NOMO-1 treated with DMSO at 0.1 percent for 48 hours (cell line): ENCODE measurements around the gene PTPRR.

Experiments
- DNase-seq: peaks from one replicate; lab custom pipeline; 2025; ENCODE audit not compliant: unreplicated experiment; lab: John Stamatoyannopoulos, UW

Gene PTPRR

DNA sequence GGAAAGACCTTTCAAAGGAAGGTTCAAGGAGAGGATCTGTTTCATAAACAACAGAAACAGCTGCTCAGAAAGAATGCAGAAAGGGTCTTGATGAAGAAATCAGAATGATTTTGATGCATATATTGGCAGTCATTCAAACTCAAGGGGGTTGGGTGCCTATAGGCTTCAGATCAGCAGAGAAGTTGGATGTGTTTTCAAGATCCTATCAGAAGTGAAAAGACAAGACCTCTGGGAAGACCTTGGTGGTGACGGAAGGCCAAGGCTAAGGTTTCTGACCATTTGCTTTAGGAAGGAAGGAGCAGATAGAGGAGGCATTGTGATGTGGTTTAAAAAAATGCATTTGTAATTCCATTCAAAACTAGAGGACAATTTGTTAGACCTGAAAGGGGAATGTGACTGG, 268.1 kb downstream of the PTPRR start:
- DNase-seq = no peak

DNA sequence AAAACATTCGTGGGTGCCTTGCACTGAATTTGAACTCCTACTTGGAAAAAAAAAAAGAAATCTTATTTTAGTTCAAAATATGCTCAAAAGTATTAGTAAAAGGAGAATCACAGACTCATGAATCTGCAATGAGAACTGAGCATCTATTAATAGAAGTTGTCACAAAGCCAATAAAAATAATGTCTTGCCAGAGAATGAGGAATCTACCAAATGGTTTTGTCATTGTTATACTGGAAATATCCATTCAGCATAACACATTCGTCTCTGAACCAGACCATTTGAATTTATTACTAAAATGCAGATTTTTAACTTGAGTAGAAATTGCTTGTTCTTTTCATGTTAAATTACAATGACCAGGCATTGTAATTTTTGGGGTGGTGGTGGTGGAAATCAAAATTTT, 271.7 kb downstream of the PTPRR start:
- no peak for DNase-seq

DNA sequence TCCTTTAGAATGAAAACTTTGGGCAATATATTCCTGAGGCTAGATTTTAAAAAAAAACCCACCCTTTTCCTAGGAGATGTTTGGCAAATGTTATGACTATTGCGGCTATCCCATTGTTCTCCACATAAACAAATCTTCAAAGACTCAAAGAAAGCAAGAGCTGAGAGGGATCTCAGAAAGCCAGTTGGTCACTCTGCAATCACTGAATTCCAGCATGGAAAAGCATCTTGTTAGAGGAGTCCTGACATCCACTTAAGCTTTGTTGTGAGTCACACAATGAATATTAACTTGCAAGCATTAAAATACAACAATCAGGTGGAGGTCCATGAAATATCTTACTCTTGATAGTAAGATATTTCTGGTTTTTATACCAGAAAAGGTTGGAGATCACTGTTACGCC, 272.3 kb downstream of the PTPRR start:
- DNase-seq = no peak

DNA sequence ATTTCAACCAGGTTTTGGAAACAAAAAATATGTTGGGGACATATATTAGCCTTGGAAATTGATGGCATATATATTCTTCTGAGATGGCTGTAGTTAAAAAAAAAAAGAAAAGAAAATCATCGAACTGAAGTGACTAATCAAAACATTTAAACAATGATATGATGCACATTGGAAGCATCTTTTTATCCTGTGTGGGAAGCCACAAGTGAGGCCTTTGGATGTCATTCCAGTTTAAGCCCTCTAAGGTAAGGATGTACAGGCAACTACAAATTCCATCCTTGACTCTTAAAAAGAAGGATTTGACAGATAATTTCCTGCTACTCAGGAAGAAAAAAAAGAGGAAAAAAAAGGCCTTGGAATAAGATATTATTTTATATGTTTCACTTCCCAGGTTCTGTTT, 273.7 kb downstream of the PTPRR start:
- DNase-seq = no peak

DNA sequence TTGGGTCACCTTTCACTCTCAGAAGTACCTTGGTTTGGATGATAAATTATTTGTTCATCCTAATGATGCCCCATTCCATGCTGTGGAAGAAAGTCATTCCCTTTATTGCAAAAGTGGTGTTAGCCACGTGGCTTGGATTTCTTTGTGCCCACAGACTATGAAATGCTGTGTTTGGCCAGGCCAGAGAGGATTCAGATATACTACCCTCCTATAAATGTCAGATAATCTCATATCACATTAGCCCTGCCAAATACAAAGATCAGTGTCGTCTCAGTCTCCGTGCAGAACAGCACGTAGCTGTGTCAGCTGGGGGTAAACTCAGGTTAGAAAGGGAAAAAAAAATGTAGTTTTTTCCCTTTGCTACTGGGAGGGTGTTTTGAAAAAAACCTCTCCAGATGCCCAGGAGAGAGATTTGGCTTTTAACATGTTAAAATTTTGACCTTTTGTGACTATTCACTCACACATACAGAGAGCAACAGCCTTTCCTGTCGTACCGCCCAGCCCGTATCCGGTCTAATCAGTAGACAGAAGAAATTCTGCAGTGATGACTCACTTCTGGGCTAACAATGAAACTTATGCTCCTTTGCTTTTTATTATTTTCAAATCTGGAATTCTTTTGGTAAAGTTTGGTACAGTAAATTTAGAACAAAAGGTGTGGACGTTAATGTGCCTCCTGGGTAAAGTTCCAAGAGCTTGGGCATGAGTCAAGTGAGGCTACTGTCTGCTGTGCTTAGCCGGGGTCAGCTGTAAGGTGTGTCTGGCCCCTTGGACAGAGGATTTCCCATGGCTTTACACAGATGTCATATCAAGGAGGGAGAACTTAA, 274.8 kb downstream of the PTPRR start:
- DNase-seq = no peak

DNA sequence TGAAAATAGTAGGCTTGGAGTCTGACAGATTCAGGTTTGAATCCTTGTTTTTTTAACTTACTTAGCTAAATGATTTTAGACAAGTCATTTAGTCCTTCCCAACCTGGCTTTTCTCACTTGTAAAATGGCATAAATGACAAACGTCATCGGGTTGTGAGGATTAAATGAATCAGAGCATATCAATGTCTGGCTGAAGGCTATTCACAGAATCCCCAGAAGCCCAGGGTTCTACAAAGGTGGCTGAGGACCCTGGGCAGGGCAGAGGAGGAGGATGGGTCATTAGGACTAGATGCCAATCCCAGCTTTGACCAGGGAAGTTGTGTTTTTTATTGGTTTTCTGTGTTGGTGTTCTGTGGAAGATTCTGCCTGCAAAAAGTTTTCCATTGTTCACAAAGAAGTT, 275.7 kb downstream of the PTPRR start:
- DNase-seq = no peak

DNA sequence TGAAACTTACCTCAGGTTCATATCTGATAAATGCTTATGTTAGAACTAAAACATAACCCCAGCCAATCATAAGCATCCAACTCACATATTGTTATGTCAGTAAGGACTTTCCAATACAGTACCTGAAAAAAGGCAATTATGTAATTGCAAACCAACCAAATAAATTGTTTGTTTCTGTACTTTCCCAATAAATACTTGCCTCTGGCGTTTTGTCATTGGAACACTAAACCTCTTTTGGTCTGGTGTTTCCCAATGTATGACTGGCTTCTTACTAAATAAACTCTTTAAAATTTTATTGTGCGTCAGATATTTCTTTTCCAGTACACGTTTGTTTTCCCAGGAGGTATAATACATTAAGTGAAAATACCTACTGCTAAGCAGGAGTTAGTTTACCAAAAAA, 276.6 kb downstream of the PTPRR start:
- no peak for DNase-seq

DNA sequence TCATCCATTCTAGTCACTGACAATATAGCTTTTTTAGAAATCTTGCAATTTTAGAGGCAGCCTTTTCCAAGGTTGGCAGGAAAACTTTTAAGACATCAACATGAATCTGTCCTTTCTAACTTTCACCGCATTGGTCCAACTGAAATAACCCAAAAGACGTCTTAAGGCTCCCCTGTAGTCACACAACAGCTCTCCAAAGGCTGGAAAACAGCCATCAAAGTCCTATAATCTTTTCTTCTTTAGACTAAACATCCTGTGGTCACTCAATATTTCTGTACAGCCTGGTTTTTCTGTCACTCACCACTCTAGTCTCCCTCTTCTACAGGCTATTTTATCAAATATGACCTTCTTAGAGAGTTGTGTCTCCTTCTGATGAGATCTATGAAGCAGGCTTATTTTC, 278.8 kb downstream of the PTPRR start:
- DNase-seq = no peak

DNA sequence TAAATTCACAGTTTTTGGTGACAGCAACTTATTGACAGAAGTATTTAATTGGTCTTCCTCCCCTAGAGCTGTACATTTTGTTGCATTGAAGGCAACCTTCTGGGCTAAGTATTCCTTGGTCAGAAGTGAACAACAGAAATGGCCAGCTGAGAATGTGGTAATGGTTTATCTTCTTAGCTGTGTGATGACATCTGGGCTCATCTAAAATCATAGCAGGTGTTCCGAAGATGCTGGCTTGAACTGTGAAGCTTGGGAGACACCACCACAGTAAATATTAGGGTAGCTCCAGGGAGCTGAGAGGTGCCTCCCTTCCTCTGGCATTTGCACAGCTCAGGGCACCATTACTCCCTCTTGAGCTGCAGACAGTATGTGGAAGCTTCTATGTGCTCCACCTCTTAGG, 279.6 kb downstream of the PTPRR start:
- DNase-seq = no peak

DNA sequence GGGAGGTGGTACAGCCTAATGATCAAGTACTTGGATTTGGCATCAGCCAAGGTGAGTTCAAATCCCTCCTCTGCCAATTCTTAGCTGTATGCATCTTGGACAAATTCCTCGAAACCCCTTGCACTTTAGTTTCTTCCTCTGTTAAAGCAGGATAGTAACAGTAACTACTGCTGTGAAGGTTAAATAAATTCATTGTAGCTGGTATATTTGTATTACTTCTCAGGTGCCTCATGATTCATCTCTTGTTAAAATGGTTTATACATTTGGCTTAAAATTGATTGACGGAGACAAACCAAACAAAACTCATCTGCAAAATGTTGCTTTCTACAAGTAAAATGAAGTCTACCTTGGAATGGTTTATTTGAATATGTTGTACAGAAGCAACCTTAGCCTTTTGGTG, 281.0 kb downstream of the PTPRR start:
- no peak for DNase-seq

DNA sequence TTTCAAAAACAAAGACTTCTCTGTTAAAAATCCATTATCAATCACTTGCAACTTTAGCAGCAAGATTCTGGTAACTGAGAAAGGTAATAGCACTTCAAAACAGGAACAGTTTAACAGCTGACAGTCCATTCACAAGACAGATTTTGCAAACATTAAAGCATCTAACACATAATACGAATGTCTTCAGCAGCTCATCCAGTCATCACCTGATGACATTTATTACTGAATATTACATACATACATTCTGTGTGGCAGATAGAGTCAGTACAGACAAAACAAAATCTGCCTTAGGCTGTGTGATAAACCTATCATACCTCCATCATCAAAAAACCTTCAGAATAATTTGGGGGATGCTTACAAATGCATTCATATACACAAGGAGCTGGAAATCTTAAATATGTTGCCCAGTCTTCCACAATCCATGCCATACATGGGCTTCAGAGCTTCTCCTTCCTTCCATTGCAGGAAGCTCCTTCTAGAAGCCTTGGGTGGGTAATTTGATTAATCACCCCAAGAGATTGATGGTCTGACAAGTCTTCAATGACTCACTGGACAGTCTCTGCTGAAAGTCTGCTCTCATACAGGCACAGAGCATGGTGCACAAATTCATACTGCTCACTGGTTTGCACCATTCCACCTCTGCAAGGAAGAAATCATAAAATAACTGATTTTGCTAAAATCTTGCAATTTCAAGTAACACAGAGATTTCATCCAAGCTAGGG, 281.7 kb downstream of the PTPRR start:
- no peak for DNase-seq

DNA sequence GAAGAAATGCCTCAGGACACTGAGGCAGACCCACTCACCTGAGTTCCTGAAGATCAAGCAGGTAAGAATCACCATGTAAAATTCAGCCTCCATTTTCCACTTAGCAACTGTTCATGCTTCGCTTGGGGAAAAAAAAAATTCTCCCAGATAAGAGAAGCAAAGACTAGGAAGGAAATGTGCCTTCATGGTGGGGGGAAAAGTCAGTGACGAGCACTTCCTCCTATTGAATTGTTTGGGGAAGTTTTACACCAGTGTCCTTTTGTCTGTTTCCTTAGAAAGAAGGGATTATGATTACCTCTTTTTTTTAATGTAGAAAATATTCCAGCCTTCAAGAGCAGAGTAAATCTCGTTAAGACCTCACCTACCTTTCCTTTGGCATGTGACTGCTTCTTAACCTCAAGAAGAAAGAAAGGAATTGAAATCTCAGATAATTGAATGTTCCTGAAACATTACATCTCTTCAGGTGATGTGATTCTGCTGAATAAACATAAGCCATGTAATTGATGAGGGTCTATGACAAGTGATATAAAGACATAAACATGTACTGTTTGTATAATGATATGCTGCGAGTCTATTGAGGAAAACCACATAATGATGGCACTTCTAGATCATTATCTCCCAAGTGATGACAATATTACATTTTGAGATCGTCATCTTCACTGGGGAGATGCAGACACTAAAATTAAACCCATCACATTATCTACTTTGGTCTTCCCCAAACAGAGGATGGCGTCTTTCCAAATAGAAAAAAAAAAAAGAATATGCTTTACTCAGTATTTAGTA, 283.0 kb downstream of the PTPRR start, which contains the start of gene PTPRB:
Gene PTPRB, minus strand, starts transcription at position 127 of the 783 bp plus-strand sequence. Its CDS starts 34 bp downstream, at position 93.
- no peak for DNase-seq

DNA sequence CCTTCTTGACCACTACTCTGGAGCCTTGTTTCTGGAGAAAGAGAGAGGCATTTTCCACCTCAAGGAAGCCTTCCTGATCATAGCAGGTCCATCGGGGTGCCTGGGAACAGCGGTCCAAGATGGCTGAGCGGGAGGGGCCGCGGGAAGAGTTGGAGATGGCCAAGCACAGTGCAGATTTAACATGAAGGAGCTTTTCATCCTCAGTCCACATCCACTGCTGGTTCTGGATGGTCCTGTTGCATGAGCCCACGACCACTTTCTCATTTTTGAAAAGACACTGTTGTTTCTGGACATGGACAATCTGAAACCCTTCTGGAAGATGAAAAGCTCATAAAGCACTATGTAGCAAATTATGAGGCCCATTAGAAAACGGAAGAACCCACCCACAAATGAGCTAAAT, 284.8 kb downstream of the PTPRR start:
- no peak for DNase-seq

DNA sequence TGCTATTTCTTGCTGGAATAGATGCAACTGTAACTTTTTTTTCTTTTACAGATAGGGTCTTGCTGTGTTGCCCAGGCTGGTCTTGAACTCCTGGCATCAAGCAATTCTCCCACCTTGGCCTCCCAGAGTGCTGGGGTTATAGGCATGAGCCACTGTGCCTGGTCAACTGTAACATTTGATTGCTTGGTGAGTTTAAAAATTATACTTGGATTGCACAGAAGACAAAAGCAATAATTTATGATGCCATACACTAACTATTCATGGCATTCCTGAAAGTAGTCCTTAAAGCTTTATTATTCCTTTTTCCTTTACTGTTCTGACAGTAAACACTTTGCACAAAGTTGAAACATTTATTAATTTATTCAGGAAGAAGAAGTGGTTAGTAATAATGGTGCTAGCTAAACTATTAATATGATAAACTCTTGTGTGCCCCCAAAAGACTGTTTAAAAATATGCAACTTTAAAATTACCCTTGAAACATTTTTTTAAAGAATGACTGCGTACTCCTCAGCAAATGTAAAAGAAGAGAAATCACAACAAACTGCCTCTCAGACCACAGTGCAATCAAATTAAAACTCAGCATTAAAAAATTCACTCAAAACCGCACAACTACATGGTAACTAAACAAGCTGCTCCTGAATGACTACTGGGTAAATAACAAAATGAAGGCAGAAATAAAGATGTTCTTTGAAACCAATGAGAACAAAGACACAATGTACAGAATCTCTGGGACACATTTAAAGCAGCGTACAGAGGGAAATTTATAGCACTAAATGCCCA, 291.6 kb downstream of the PTPRR start:
- DNase-seq = no peak

DNA sequence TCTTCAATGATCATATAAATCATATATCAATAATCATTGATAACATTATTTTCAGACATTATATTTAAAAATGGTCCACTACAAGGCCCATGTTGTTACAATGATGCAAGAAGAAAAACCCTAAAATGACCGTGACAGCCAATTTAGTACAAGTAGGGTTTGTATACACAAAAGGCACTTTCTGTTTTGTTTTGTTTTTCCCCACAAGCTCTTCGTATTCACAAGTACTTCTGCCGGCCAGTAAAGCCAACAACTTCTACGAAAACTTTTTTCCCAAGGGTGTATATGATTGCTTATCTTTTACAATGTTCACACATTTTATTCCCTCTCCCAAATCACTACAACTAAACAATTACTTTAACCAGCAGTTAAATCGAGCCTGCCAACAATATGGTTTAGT, 292.9 kb downstream of the PTPRR start:
- no peak for DNase-seq

DNA sequence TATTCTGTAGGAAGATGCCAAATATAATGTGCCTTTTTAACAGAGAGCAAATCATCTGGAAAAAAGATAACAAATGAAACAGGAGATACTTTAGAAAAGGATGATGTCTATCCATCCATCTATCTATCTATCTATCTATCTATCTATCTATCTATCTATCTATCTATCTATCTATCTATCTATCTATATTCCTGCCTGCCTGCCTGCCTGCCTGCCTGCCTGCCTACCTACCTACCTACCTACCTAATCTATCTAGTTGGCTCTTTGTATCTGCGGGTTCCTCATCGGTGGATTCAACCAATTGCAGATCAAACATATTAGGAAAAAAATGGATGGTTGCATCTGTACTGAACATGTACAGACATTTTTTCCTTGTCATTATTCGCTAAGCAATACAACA, 294.4 kb downstream of the PTPRR start:
- DNase-seq = no peak

DNA sequence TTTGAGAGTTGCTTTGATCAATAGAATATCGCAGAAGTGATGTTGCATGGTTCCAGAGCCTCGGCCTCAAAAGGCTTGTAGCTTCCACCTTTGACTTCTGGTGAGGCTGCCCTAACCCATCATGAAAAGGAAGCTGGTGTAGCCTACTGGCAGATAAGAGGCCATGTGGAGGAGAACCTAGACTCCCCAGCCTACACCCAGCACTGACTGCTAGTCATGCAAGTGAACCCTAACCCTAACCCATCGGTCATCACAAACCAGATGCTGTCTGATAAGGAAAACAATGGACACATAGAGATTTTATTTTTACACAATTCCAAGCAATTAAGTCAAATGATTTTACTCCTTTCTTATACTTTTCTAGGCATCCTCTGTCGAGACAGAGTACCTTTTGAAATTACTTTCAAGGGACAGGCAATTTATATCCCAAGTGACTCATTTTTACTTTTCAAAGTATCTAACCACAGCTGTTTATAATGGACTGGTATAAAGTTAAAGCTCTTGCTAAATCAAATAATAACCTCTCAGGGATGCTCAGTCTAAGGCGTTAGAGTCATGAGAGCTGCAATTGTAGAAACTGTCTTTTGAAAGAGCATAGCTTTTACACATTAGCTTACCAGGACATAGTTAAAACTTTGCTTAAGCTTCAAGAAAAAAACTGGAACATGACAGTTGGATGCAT, 300.9 kb downstream of the PTPRR start:
- no peak for DNase-seq

DNA sequence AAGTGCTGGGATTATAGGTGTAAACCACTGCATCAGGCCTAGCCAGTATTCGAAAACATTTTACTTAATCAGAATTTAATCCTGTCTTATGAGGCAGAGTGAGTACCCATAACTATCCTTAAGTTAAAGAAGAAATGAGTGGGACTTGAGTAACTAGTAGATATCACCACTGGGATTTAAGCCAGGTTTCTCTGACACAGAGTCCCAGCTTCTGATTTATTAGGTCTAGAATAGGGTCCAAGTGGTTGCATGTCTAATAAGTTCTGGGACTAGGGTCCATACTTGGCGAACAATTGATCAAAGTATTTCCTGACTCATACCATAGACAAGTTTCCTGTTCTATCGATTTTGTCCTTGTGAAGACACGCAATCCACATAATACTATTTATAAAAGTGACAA, 302.2 kb downstream of the PTPRR start:
- DNase-seq = no peak

DNA sequence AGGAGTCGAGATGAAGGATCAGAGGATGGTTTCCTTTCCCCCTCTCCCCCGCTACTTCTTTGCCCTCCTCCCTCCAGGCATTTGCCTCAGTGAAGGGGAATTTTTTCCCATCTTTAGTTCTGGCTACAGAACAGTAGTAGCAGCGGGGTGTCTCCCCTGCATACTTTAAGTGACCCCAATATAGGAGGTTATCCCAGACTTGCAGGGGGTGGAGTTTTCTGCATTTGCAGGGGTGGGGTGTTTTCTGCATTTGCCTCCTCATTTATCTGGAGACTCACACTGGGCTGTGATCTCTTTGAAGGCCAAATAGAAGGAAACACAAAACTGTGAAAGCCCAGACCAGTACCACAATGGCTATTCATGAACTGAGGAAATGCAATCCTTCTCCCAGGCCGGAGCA, 303.1 kb downstream of the PTPRR start:
- DNase-seq = no peak

DNA sequence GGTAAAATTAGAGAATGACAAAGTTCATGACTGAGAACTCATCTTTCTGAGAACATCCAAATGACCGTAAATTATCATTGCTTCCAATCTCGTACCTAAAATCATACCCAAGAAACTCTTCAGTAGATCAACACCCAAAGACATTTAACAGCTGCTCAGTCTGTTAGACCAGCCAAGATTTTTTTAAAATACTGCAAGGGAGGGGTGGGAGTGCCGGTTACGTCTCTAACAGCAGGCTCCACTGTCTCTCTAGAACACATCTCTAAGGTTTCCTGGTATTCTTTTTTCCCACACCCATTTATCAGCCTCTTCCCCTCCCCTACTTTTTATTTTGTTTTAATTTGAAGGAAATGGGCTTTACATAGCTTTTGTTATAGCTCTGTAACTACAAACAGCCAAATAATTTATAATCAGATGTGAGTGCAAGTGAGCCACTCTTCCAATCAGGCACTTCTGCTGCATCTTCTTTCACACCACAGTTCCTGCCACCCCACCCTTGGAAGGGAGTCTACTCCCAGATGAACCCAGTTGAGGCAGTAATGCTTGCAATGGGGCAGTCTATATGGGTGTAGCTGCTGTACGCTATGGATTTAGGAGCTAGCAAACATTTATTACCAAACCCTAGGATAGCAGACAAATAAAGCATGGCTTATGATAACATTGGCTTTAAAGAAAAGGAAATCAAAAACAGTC, 305.2 kb downstream of the PTPRR start:
- DNase-seq = no peak
